H1 (cell line): Measurements from ENCODE around the gene C19orf44. TPM values are rescaled to one million over a fixed set of nuclear protein-coding genes. Genes with fewer than 3 reads are reported as not detected.
"Not testable (repeated sequence)": the region's sequence is repeated elsewhere in the genome, so short reads cannot be mapped to it uniquely, and the experiment has no call there.

Source experiments
- CTCF ChIA-PET: fragments of 300-600 bp; sonication (Branson Sonifier 250); formaldehyde crosslinking; loops from one replicate; lab custom pipeline; 2021; ENCODE audit not compliant: partially characterized antibody; lab: Charles Lee
- POLR2A ChIA-PET: fragments of 300-600 bp; sonication (Branson Sonifier 250); formaldehyde crosslinking; loops from one replicate; lab custom pipeline; 2021; ENCODE audit warnings: inconsistent platforms; ENCODE audit not compliant: partially characterized antibody; lab: Charles Lee
- DNase-seq, 2 experiments: peaks; one replicate each; pipeline versions ENCODE4 v3.0.0 to v3.0.0-alpha.2; 2010 to 2022; ENCODE audit warnings: low spot score in 2 of 2, low read depth in 1 of 2, mixed read lengths in 1 of 2
- FAIRE-seq: peaks from 2 replicates; lab custom pipeline; 2011; peaks lifted over from hg19 to GRCh38; lab: Jason Lieb, UNC
- H2AFZ ChIP-seq: 2 replicates; pipeline ENCODE4 v1.8.1; 2012; ENCODE audit warnings: low read length, inconsistent platforms
- H2AK5ac ChIP-seq: 2 replicates; pipeline ENCODE4 v1.6.1; 2013; ENCODE audit warnings: low read depth, low read length
- H2BK120ac ChIP-seq: replicated peaks from 2 replicates; pipeline ENCODE3; 2013; ENCODE audit warnings: low read depth, low read length, inconsistent platforms
- H2BK12ac ChIP-seq: 2 replicates; pipeline ENCODE4 v1.6.1; 2013; ENCODE audit warnings: low read depth, low read length
- H2BK15ac ChIP-seq: 2 replicates; pipeline ENCODE4 v1.6.1; 2013; ENCODE audit warnings: low read length
- H2BK20ac ChIP-seq: 2 replicates; pipeline ENCODE4 v1.6.1; 2013; ENCODE audit warnings: low read length
- H2BK5ac ChIP-seq: 2 replicates; pipeline ENCODE4 v1.6.1; 2013; ENCODE audit warnings: low read depth, low read length
- H3K14ac ChIP-seq: 2 replicates; pipeline ENCODE4 v1.6.1; 2013; ENCODE audit warnings: inconsistent platforms; ENCODE audit not compliant: insufficient read length
- H3K18ac ChIP-seq: 2 replicates; pipeline ENCODE4 v1.6.1; 2013; ENCODE audit warnings: low read length; ENCODE audit errors: extremely low read depth
- H3K23ac ChIP-seq: 2 replicates; pipeline ENCODE4 v1.6.1; 2013; ENCODE audit warnings: inconsistent platforms; ENCODE audit not compliant: insufficient read length
- H3K23me2 ChIP-seq: 2 replicates; pipeline ENCODE4 v1.6.1; 2013; ENCODE audit warnings: low read depth, low read length
- H3K27ac ChIP-seq: 2 replicates; pipeline ENCODE4 v1.6.1; 2011; ENCODE audit warnings: low read depth, low read length, inconsistent platforms
- H3K27me3 ChIP-seq, 4 experiments: replicated peaks in 1 of 4; 1 replicate in 1 of 4; 2 replicates in 3 of 4; pipeline versions ENCODE4 v1.6.1 to v1.8.1; 2011 to 2013; ENCODE audit warnings: low read length in 3 of 4, mild to moderate bottlenecking in 3 of 4, inconsistent platforms in 2 of 4, mixed read lengths in 2 of 4, moderate library complexity in 1 of 4; ENCODE audit not compliant: control insufficient read depth in 3 of 4, insufficient read depth in 3 of 4; ENCODE audit errors: extremely low read depth in 1 of 4
- H3K36me3 ChIP-seq, 4 experiments: 2 replicates each; pipeline versions ENCODE4 v1.6.1 to v1.8.1; 2011 to 2013; ENCODE audit warnings: mild to moderate bottlenecking in 4 of 4, low read length in 3 of 4, moderate library complexity in 2 of 4, control low read depth in 1 of 4, inconsistent platforms in 1 of 4; ENCODE audit not compliant: insufficient read depth in 4 of 4, control insufficient read depth in 2 of 4
- H3K4ac ChIP-seq: replicated peaks from 2 replicates; pipeline ENCODE3; 2013; ENCODE audit warnings: low read length, low read depth, mixed read lengths, inconsistent platforms; ENCODE audit not compliant: insufficient read length
- H3K4me1 ChIP-seq, 4 experiments: replicated peaks in 1 of 4; 1 replicate in 1 of 4; 2 replicates in 3 of 4; pipeline versions ENCODE4 v1.6.1 to v1.8.1; 2011 to 2013; ENCODE audit warnings: low read length in 3 of 4, inconsistent platforms in 2 of 4, mixed read lengths in 1 of 4; ENCODE audit not compliant: insufficient read depth in 4 of 4, control insufficient read depth in 3 of 4
- H3K4me2 ChIP-seq, 2 experiments: 2 replicates each; pipeline versions ENCODE4 v1.6.1 to v1.8.1; 2011 to 2013; ENCODE audit warnings: low read depth in 2 of 2, low read length in 2 of 2, control low read depth in 1 of 2, inconsistent platforms in 1 of 2, mild to moderate bottlenecking in 1 of 2; ENCODE audit not compliant: insufficient read depth in 1 of 2
- H3K4me3 ChIP-seq, 4 experiments: fragments of 200-600, 300-600 bp in 1 of 4; sonication (generic), shearing (Covaris generic), sonication (Bioruptor Twin) in 1 of 4; 2 replicates each; pipeline versions ENCODE4 v1.5.1 to v1.8.1; 2011 to 2016; ENCODE audit warnings: low read length in 4 of 4, low read depth in 3 of 4, control low read depth in 2 of 4, inconsistent platforms in 2 of 4, mild to moderate bottlenecking in 2 of 4, mixed read lengths in 1 of 4, moderate library complexity in 1 of 4; ENCODE audit not compliant: insufficient read depth in 2 of 4; ENCODE audit errors: extremely low read depth in 1 of 4
- H3K56ac ChIP-seq: replicated peaks from 2 replicates; pipeline ENCODE3; 2013; ENCODE audit warnings: low read depth, mild to moderate bottlenecking, mixed read lengths, low read length, inconsistent platforms; ENCODE audit not compliant: insufficient read length
- H3K79me1 ChIP-seq: 2 replicates; pipeline ENCODE4 v1.6.1; 2013; ENCODE audit warnings: low read depth, low read length, control low read depth
- H3K79me2 ChIP-seq, 2 experiments: 2 replicates each; pipeline versions ENCODE4 v1.6.1 to v1.8.1; 2012 to 2013; ENCODE audit warnings: low read length in 2 of 2, mild to moderate bottlenecking in 2 of 2, inconsistent platforms in 1 of 2; ENCODE audit not compliant: insufficient read depth in 2 of 2, control insufficient read depth in 1 of 2
- H3K9ac ChIP-seq, 4 experiments: replicated peaks in 1 of 4; 1 replicate in 1 of 4; 2 replicates in 3 of 4; pipeline versions ENCODE4 v1.6.1 to v1.8.1; 2011 to 2013; ENCODE audit warnings: low read depth in 3 of 4, low read length in 3 of 4, control low read depth in 2 of 4, mild to moderate bottlenecking in 2 of 4, moderate library complexity in 2 of 4, inconsistent platforms in 1 of 4; ENCODE audit errors: extremely low read depth in 1 of 4
- H3K9me3 ChIP-seq, 2 experiments: 2 replicates each; pipeline versions ENCODE4 v1.6.1 to v1.8.1; 2012 to 2013; ENCODE audit warnings: mild to moderate bottlenecking in 2 of 2, moderate library complexity in 2 of 2, control low read depth in 1 of 2, inconsistent platforms in 1 of 2, low read depth in 1 of 2, low read length in 1 of 2, mixed read lengths in 1 of 2; ENCODE audit not compliant: insufficient read depth in 2 of 2
- H4K20me1 ChIP-seq, 2 experiments: replicated peaks in 1 of 2; 2 replicates each; pipeline versions ENCODE3 to v1.8.1; 2011 to 2013; ENCODE audit warnings: inconsistent platforms in 2 of 2, low read length in 2 of 2, mild to moderate bottlenecking in 1 of 2; ENCODE audit not compliant: insufficient read depth in 2 of 2, control insufficient read depth in 1 of 2
- H4K5ac ChIP-seq: 2 replicates; pipeline ENCODE4 v1.6.1; 2013; ENCODE audit warnings: low read length, low read depth, mixed read lengths, inconsistent platforms; ENCODE audit not compliant: insufficient read length
- H4K8ac ChIP-seq: 2 replicates; pipeline ENCODE4 v1.8.0; 2013; ENCODE audit warnings: mild to moderate bottlenecking, moderate library complexity, low read length, inconsistent platforms; ENCODE audit not compliant: insufficient read depth; ENCODE audit errors: extremely low read depth
- H4K91ac ChIP-seq: replicated peaks from 2 replicates; pipeline ENCODE3; 2013; ENCODE audit warnings: low read length, mixed read lengths, inconsistent platforms; ENCODE audit not compliant: insufficient read length
- WGBS, 2 experiments: shearing (Covaris generic) in 1 of 2; methylation state at CpG; one replicate each; pipeline versions ENCODE4 v1.1.6 to v1.1.7; 2013 to 2015; ENCODE audit warnings: low lambda C conversion rate in 2 of 2, mixed read lengths in 2 of 2, inconsistent platforms in 1 of 2, low coverage in 1 of 2, missing lambda C conversion rate in 1 of 2; ENCODE audit not compliant: insufficient replicate concordance in 2 of 2, insufficient coverage in 1 of 2, insufficient read length in 1 of 2; ENCODE audit errors: extremely low coverage in 1 of 2, missing lambda C conversion rate in 1 of 2; 5-methylcytosine and 5-hydroxymethylcytosine counted together
- polyA plus RNA-seq, 7 experiments: library from polyadenylated mRNA; depleted of rRNA in 3 of 7; stranded (reverse) in 5 of 7; unstranded in 2 of 7; fragments of >200 nt in 5 of 7; fragments of 200-250 nt in 2 of 7; gene quantifications; 1 replicate in 5 of 7; 2 replicates in 1 of 7; 4 replicates in 1 of 7; pipeline versions ENCODE4 v1.2.1 to v1.2.3, GENCODE V29; 2011 to 2013; ENCODE audit warnings: missing spikeins in 2 of 7, mixed read lengths in 2 of 7
- total RNA-seq: library from RNA; stranded (reverse); fragmentation: NEBNext Ultra II Directional; extraction: Animal tissue kit (Norgen Biotek cat#: 25700); gene quantifications from 2 replicates; pipeline ENCODE4 v1.2.1, GENCODE V29; 2021

Gene C19orf44
- total and polyA plus RNA-seq, 2 of the 8 experiments (the other 6 are each of a cell fraction or from before 2014, with no cell fraction given) = 2.1 to 4.5 TPM

DNA sequence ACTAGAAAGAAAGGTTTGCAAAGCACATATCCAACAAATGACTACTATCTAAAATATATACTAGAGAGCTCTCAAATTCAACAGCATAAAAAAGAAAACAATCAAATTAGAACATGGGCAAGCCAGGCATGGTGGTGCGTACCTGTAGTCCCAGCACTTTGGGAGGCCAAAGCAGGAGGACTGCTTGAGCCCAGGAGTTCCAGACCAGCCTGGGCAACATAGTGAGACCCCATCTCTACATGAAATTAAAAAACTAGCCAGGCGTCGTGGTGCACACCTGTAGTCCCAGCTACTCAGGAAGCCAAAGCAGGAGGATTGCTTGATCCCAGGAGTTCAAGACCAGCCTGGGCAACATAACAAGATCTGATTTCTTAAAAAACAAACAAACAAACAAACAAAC is 47.3 kb upstream of the C19orf44 start:
- H3K36me3 ChIP-seq, H2BK20ac ChIP-seq, H3K27ac ChIP-seq, H3K18ac ChIP-seq, H3K9me3 ChIP-seq, POLR2A ChIA-PET, H2BK5ac ChIP-seq, H2AFZ ChIP-seq, DNase-seq, H2BK120ac ChIP-seq, H4K91ac ChIP-seq, H3K23ac ChIP-seq, H3K27me3 ChIP-seq, H3K4ac ChIP-seq, H3K23me2 ChIP-seq, H3K4me3 ChIP-seq, H4K8ac ChIP-seq, FAIRE-seq, H3K56ac ChIP-seq, H3K14ac ChIP-seq, H4K5ac ChIP-seq, H3K4me2 ChIP-seq, H2BK12ac ChIP-seq, H2BK15ac ChIP-seq, H3K9ac ChIP-seq, H2AK5ac ChIP-seq, H3K4me1 ChIP-seq: not testable (repeated sequence)
- Histone ChIP-seq H3K79me2 (peaks cover 13 to 81% of the 10 kb centered on the region in 2 experiments), H4K20me1 (peaks cover 11 to 28% of the 10 kb centered on the region in 2 experiments), H3K79me1 (peaks cover 24% of the 10 kb centered on the region)
- 98% methylated on average over 3 of the region's 3 CpGs; no CpG with 5 or more reads in 1 of the 2 experiments for WGBS, 2 experiments
- CTCF ChIA-PET = interaction anchor here (0.7 kb wide), 1 partner anchor 39 kb away, joined by 3 read pairs; no protein-coding TSS in a partner anchor
